Measurements from ENCODE around the gene TBC1D10A. TPM values are rescaled to one million over a fixed set of nuclear protein-coding genes. Genes with fewer than 3 reads are reported as not detected.

The TBC1D10A gene
- polyA plus RNA-seq, 1 of the 3 experiments (the other 2 are of a cell fraction), result 15.3 TPM

- TF ChIP-seq REST (IDR thresholded peaks at IDR 0.05; ENCODE audit: low read depth, low read length) (no peak), EP300 (IDR thresholded peaks at IDR 0.05; ENCODE audit: borderline replicate concordance in 1 of 2, low read depth in 1 of 2, low read length in 1 of 2) (no peak), FOXM1 (IDR thresholded peaks at IDR 0.05; ENCODE audit: low read depth) (no peak), CHD2 (IDR thresholded peaks at IDR 0.05; ENCODE audit: low read length, partially characterized antibody) (no peak), SIN3A (IDR thresholded peaks at IDR 0.05; ENCODE audit: borderline replicate concordance, low read depth, low read length) (no peak), PBX3 (IDR thresholded peaks at IDR 0.05) (no peak)
Observed at GRCh38 chr22:30305519-30305905, 21.2 kb downstream of the TBC1D10A start (continued).

- DNase-seq, result no peak
- Histone ChIP-seq H2AFZ (ENCODE audit: low read depth) (no peak overlapping the region), H3K9me2 (no peaks in the 10 kb centered on the region), H3K9me3 (no peaks in the 10 kb centered on the region), H3K79me2 (ENCODE audit: insufficient read depth) (peaks cover 44% of the 10 kb centered on the region), H3K4me2 (no peak overlapping the region), H3K4me1 (ENCODE audit: control insufficient read depth in 1 of 2, insufficient read depth in 2 of 2, low read depth in 1 of 2, low read length in 1 of 2) (peaks cover 5 to 12% of the 10 kb centered on the region in 2 experiments; a peak in 1 of 4 replicates), H3K9ac (no peak overlapping the region), H3F3A (replicated peaks; ENCODE audit: insufficient read depth) (no peaks in the 10 kb centered on the region), H3K27me3 (ENCODE audit: insufficient read depth) (no peaks in the 10 kb centered on the region), H3K36me3 (replicated peaks in 1 of 2; ENCODE audit: control insufficient read depth in 1 of 2, insufficient read depth in 2 of 2, low read length in 1 of 2) (peaks cover 0 to 5% of the 10 kb centered on the region in 2 experiments), H3K4me3 (ENCODE audit: low read depth in 2 of 2, low read length in 1 of 2) (no peak overlapping the region), H4K20me1 (ENCODE audit: insufficient read depth) (peaks cover 24% of the 10 kb centered on the region), H3K27ac (ENCODE audit: low read depth in 2 of 2, low read length in 1 of 2) (no peak overlapping the region)
- POLR2A ChIA-PET, result no interaction called here
- TF ChIP-seq MXI1 (IDR thresholded peaks at IDR 0.05; ENCODE audit: low read depth, low read length) (no peak), PBX3 (IDR thresholded peaks at IDR 0.05) (no peak), GABPA (IDR thresholded peaks at IDR 0.05; ENCODE audit: low read depth) (no peak), RAD21 (IDR thresholded peaks at IDR 0.05; ENCODE audit: low read length) (no peak), ELF1 (IDR thresholded peaks at IDR 0.05) (no peak), SIN3A (IDR thresholded peaks at IDR 0.05; ENCODE audit: borderline replicate concordance, low read depth, low read length) (no peak), YY1 (IDR thresholded peaks at IDR 0.05; ENCODE audit: low read depth) (no peak), RFX5 (IDR thresholded peaks at IDR 0.05; ENCODE audit: low read length) (no peak), EP300 (IDR thresholded peaks at IDR 0.05; ENCODE audit: borderline replicate concordance in 1 of 2, low read depth in 1 of 2, low read length in 1 of 2) (no peak), FOXM1 (IDR thresholded peaks at IDR 0.05; ENCODE audit: low read depth) (no peak), JUND (IDR thresholded peaks at IDR 0.05) (no peak)
- WGBS (ENCODE audit: low lambda C conversion rate), result 90% methylated on average over 7 of the region's 7 CpGs
- CTCF ChIA-PET, result interaction anchor here (1.0 to 1.6 kb wide), 4 partner anchors 12 to 83 kb away, joined by 3 to 9 read pairs (median 4); partner anchors contain the start of genes CASTOR1 and RNF215
Observed at GRCh38 chr22:30304495-30305244, 22.1 kb downstream of the TBC1D10A start.
